ENCODE measurements around the gene NTF4. TPM values are rescaled to one million over a fixed set of nuclear protein-coding genes. Genes with fewer than 3 reads are reported as not detected.

Gene NTF4
- total RNA-seq, 1 donor: not detected

DNA sequence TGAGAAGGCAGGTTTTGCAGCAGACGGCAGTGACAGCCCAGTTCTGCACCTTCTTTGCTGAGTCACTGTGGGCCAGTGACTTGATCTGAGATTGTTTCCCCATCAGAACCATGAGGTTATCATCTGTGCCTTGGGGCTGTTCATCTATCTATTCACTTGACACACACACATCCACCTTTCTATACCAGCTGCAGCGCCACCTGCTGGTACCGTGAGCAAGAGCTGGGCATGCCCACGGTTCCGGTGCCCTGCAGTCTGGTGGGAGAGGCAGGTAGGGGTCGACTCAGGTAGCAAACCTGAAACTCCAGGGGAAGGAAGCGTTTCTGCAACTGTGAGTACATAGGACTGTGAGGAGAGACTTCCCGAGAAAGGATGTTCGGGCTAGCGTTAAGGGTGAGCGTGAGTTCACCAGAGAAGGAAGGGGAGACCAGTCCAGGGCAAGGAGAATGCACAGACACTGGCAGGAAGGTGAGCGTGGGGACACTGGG lies 42.1 kb upstream of the NTF4 start:
- H3K27ac ChIP-seq (ENCODE audit: low read depth, low read length): no peak overlapping the region
- no peak overlapping the region for H3K4me3 ChIP-seq (ENCODE audit: insufficient read depth, low read length)
- TF ChIP-seq, protein P1, sequence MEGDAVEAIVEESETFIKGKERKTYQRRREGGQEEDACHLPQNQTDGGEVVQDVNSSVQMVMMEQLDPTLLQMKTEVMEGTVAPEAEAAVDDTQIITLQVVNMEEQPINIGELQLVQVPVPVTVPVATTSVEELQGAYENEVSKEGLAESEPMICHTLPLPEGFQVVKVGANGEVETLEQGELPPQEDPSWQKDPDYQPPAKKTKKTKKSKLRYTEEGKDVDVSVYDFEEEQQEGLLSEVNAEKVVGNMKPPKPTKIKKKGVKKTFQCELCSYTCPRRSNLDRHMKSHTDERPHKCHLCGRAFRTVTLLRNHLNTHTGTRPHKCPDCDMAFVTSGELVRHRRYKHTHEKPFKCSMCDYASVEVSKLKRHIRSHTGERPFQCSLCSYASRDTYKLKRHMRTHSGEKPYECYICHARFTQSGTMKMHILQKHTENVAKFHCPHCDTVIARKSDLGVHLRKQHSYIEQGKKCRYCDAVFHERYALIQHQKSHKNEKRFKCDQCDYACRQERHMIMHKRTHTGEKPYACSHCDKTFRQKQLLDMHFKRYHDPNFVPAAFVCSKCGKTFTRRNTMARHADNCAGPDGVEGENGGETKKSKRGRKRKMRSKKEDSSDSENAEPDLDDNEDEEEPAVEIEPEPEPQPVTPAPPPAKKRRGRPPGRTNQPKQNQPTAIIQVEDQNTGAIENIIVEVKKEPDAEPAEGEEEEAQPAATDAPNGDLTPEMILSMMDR (IDR thresholded peaks at IDR 0.05; ENCODE audit: extremely low read depth, low read depth, low read length): peak; percentile 82
- H4K20me1 ChIP-seq (ENCODE audit: insufficient read depth, low read length): peaks cover 45% of the 10 kb centered on the region
- no peak overlapping the region for H3K4me2 ChIP-seq (ENCODE audit: insufficient read depth, low read length)
- H3K27me3 ChIP-seq (ENCODE audit: insufficient read depth, low read length): no peaks in the 10 kb centered on the region
- H3K79me2 ChIP-seq (ENCODE audit: insufficient read depth, low read length): peaks cover 26% of the 10 kb centered on the region
- H3K36me3 ChIP-seq (ENCODE audit: insufficient read depth, low read length): peaks cover 70% of the 10 kb centered on the region
- H3K9me3 ChIP-seq (ENCODE audit: low read depth, low read length): no peaks in the 10 kb centered on the region
- DNase-seq (ENCODE audit: insufficient read length, low spot score, missing footprints): peak; percentile 92
- peaks cover 14% of the 10 kb centered on the region for H3K4me1 ChIP-seq (ENCODE audit: insufficient read depth, low read length)
- no peak overlapping the region for H2AFZ ChIP-seq (ENCODE audit: low read length)

DNA sequence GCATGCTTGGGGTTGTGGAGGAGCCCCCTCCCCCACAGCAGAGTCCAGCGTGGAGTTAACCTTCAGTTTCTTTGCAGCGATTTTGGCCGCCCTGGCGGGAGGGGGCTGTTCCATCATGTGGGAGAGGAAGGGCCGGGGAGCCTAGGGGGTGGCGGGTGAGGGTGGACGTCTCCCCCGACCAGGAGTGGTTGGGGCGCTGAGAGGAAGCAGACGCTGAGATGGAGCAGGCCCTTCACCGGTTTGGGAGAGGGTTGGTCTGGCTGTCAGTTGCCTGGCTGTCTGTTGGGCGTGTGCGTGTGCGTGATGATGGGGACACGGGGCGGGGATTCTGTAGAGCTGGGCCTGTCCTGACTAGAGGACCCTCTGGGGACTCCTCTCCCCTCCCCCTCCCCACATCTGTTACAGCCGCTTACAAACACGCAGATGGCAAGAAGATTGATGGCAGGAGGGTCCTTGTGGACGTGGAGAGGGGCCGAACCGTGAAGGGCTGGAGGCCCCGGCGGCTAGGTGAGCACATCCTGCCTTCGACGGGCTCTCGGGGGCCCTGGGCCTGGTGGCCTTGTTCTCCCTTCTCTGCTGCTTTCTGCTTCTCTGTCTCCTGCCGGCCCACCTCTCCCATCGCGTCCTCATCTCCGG lies 39.7 kb upstream of the NTF4 start:
- Histone ChIP-seq H2AFZ (ENCODE audit: low read length) (no peak overlapping the region), H3K27me3 (ENCODE audit: insufficient read depth, low read length) (no peaks in the 10 kb centered on the region), H3K4me2 (ENCODE audit: insufficient read depth, low read length) (no peak overlapping the region), H4K20me1 (ENCODE audit: insufficient read depth, low read length) (peaks cover 52% of the 10 kb centered on the region), H3K4me1 (ENCODE audit: insufficient read depth, low read length) (no peaks in the 10 kb centered on the region), H3K79me2 (ENCODE audit: insufficient read depth, low read length) (peaks cover 41% of the 10 kb centered on the region), H3K36me3 (ENCODE audit: insufficient read depth, low read length) (peaks cover 80% of the 10 kb centered on the region), H3K9me3 (ENCODE audit: low read depth, low read length) (no peaks in the 10 kb centered on the region), H3K4me3 (ENCODE audit: insufficient read depth, low read length) (no peak overlapping the region), H3K27ac (ENCODE audit: low read depth, low read length) (no peak overlapping the region)
- peak; percentile 69 for DNase-seq (ENCODE audit: insufficient read length, low spot score, missing footprints)
- TF ChIP-seq, protein P1 (IDR thresholded peaks at IDR 0.05; ENCODE audit: extremely low read depth, low read depth, low read length): no peak

DNA sequence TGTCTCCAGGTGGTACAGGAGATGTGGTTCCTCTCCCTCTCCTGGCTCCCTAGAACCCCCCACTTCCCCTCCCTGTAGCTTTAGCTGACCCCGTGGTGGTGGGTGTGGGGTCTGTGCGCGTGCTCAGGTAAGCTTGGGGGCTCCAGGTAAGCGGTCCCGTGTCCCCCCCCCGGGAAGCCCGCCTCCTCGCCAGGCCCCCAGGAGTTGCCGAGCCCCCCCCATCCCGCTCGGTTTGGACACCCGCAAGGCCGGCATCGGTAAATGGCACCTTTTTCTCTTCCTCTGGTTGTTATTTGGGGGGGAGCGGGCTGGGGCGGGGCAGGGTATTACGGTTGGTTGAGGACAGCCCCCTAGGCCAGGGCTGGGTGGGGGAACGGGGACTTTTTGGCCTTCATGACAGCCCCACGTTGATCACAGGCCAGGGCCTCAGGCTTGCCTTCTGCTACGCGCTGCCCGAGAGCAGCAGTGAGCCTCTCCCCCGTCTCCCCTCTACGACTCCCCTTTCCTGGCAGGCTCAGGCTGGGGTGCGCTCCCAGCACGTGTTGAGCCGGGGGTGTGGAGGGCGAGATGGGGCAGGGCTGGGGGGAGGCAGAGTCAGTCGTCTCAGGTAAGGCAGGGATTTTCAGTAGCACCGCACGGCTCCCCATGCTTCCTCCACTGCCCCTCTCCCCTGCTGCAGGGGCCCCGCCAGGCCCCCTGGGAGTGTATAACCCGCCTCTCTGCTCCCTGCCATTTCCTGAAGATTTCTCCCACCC lies 38.9 kb upstream of the NTF4 start:
- H4K20me1 ChIP-seq (ENCODE audit: insufficient read depth, low read length): peaks cover 50% of the 10 kb centered on the region
- H3K79me2 ChIP-seq (ENCODE audit: insufficient read depth, low read length): peaks cover 47% of the 10 kb centered on the region
- H3K36me3 ChIP-seq (ENCODE audit: insufficient read depth, low read length): peaks cover 79% of the 10 kb centered on the region
- no peaks in the 10 kb centered on the region for H3K4me1 ChIP-seq (ENCODE audit: insufficient read depth, low read length)
- TF ChIP-seq, protein P1 (IDR thresholded peaks at IDR 0.05; ENCODE audit: extremely low read depth, low read depth, low read length): no peak
- no peaks in the 10 kb centered on the region for H3K27me3 ChIP-seq (ENCODE audit: insufficient read depth, low read length)
- no peak overlapping the region for H3K4me2 ChIP-seq (ENCODE audit: insufficient read depth, low read length)
- H2AFZ ChIP-seq (ENCODE audit: low read length): no peak overlapping the region
- DNase-seq (ENCODE audit: insufficient read length, low spot score, missing footprints): peak; percentile 31
- no peak overlapping the region for H3K27ac ChIP-seq (ENCODE audit: low read depth, low read length)
- H3K4me3 ChIP-seq (ENCODE audit: insufficient read depth, low read length): no peak overlapping the region
- H3K9me3 ChIP-seq (ENCODE audit: low read depth, low read length): no peaks in the 10 kb centered on the region

DNA sequence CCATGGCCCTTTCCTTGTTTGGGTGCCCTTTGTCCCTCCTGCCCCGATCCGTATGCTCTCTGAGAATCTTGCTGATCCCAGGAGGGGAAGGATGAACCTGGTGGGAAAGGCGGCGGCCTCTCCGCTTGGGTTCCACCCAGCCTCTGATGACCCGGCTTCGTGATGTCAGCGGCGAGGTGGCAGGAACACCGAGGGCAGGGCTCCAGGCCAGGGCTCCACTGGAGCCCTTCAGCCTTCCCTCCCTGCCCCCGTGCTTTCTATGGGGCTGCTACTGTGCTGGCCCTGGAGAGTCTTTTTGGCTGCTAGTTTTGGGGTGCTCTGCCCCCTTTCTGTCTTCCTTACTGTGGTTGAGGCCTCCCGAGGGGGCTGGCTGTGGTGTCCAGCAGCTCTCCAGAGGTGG lies 37.7 kb upstream of the NTF4 start:
- Histone ChIP-seq H3K27ac (ENCODE audit: low read depth, low read length) (no peak overlapping the region), H3K9me3 (ENCODE audit: low read depth, low read length) (no peaks in the 10 kb centered on the region), H2AFZ (ENCODE audit: low read length) (no peak overlapping the region), H4K20me1 (ENCODE audit: insufficient read depth, low read length) (peaks cover 58% of the 10 kb centered on the region), H3K27me3 (ENCODE audit: insufficient read depth, low read length) (no peaks in the 10 kb centered on the region), H3K36me3 (ENCODE audit: insufficient read depth, low read length) (peaks cover 79% of the 10 kb centered on the region), H3K4me1 (ENCODE audit: insufficient read depth, low read length) (no peaks in the 10 kb centered on the region), H3K4me2 (ENCODE audit: insufficient read depth, low read length) (no peak overlapping the region), H3K4me3 (ENCODE audit: insufficient read depth, low read length) (no peak overlapping the region), H3K79me2 (ENCODE audit: insufficient read depth, low read length) (peaks cover 55% of the 10 kb centered on the region)
- DNase-seq (ENCODE audit: insufficient read length, low spot score, missing footprints): peak; percentile 70
- TF ChIP-seq, protein P1 (IDR thresholded peaks at IDR 0.05; ENCODE audit: extremely low read depth, low read depth, low read length): no peak

Data from osteoblast (primary cell).